WERI-Rb-1 (cell line): ENCODE results near the gene HYDIN.

Source experiments
- DNase-seq: peaks from one replicate; pipeline ENCODE4 v3.0.0-alpha.2; 2020
- H3K27ac ChIP-seq: fragments of 250-450 bp; sonication (Bioruptor Pico); 2 replicates; pipeline ENCODE4 v1.5.1; 2020; ENCODE audit warnings: mild to moderate bottlenecking, moderate library complexity
- H3K27me3 ChIP-seq: fragments of 250-450 bp; sonication (Bioruptor Pico); 2 replicates; pipeline ENCODE4 v1.5.1; 2021; ENCODE audit warnings: mild to moderate bottlenecking, low read depth, moderate library complexity; ENCODE audit not compliant: insufficient read depth, severe bottlenecking
- H3K36me3 ChIP-seq: fragments of 250-450 bp; sonication (Bioruptor Pico); 2 replicates; pipeline ENCODE4 v1.5.1; 2020; ENCODE audit warnings: mild to moderate bottlenecking, moderate library complexity
- H3K4me3 ChIP-seq: 2 replicates; pipeline ENCODE4 v1.5.1; 2011; ENCODE audit warnings: low read depth, mild to moderate bottlenecking, control low read depth, low read length
- H3K9me3 ChIP-seq: fragments of 250-450 bp; sonication (Bioruptor Pico); 2 replicates; pipeline ENCODE4 v1.5.1; 2021; ENCODE audit warnings: mild to moderate bottlenecking, moderate library complexity; ENCODE audit not compliant: severe bottlenecking
- CTCF ChIP-seq: IDR thresholded peaks from 2 replicates; pipeline ENCODE4 v1.5.1; 2011; ENCODE audit warnings: low read depth, mild to moderate bottlenecking, control low read depth, inconsistent platforms, low read length

The HYDIN gene

DNA sequence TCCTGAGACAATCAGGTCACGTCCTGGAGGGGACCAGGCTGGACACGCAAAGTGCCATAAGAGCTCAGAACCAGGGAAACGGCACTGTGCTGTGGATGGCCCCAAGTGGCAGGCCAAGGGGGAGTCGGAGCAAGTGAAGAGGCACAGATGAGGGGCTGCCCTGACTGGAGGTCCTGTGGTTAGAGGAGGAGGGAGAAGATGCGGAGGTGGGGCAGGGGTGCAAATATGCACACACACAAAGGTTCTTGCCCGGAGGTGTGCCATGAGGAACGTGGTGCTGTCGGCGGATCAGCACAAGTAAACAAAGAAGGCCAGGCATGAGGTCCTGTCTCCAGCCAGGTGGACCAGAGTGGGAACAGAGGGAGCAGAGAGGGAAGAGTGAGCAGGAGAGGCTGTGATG is 453.0 kb downstream of the HYDIN start:
- Histone ChIP-seq H3K27ac (no peak overlapping the region), H3K27me3 (no peaks in the 10 kb centered on the region), H3K9me3 (no peaks in the 10 kb centered on the region), H3K4me3 (no peak overlapping the region), H3K36me3 (peaks cover 61% of the 10 kb centered on the region)
- no peak for TF ChIP-seq CTCF
- DNase-seq: no peak

- Histone ChIP-seq H3K27ac (no peak overlapping the region), H3K27me3 (no peaks in the 10 kb centered on the region), H3K4me3 (no peak overlapping the region), H3K9me3 (no peaks in the 10 kb centered on the region), H3K36me3 (peaks cover 54% of the 10 kb centered on the region)
- no peak for DNase-seq
- no peak for TF ChIP-seq CTCF
Observed at GRCh38 chr16:70775399-70775798, 455.1 kb downstream of the HYDIN start.

DNA sequence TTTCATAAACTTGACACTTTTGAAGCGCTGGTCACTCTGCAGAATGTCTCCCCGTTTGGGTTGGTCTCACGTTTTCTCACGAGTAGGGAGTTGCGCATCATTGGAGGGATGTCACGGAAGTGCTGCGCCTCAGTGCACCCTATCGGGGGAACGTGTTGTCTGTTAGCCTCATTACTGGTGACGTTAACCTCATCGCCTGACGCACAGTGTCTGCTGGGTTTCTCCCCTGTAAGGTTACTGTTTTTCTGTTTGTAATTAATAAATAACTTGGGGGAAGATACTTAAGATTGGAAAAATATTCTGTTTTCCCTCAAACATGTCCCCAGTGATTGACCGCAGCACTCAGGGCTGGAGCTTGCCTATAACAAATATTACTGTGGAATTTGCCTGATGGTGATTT is 456.3 kb downstream of the HYDIN start:
- Histone ChIP-seq H3K27ac (no peak overlapping the region), H3K27me3 (no peaks in the 10 kb centered on the region), H3K9me3 (no peaks in the 10 kb centered on the region), H3K4me3 (no peak overlapping the region), H3K36me3 (peaks cover 48% of the 10 kb centered on the region)
- no peak for TF ChIP-seq CTCF
- DNase-seq: no peak

GRCh38 chr16:70772493-70772892 is 458.0 kb downstream of the HYDIN start:
- H3K27ac ChIP-seq: no peak overlapping the region
- H3K27me3 ChIP-seq: no peaks in the 10 kb centered on the region
- H3K4me3 ChIP-seq: no peak overlapping the region
- no peaks in the 10 kb centered on the region for H3K9me3 ChIP-seq
- peaks cover 33% of the 10 kb centered on the region for H3K36me3 ChIP-seq
- TF ChIP-seq CTCF: no peak
- DNase-seq: no peak

GRCh38 chr16:70770626-70771552 is 459.6 kb downstream of the HYDIN start:
- no peaks in the 10 kb centered on the region for H3K9me3 ChIP-seq
- H3K4me3 ChIP-seq: no peak overlapping the region
- peak; percentile 85 for DNase-seq
- TF ChIP-seq CTCF: peak; percentile 91
- H3K36me3 ChIP-seq: peaks cover 27% of the 10 kb centered on the region
- no peaks in the 10 kb centered on the region for H3K27me3 ChIP-seq
- peak overlapping the region; percentile 50; the same call in 1 of the 2 replicates for H3K27ac ChIP-seq
